Stimulated activated CD4-positive, alpha-beta T cell treated with anti-CD3 and anti-CD28 coated beads, Interleukin-15, amount 100 ng/mL, for 1 hour (primary cell): Measurements from ENCODE around the gene EDN1.
"Not testable (repeated sequence)": the region's sequence is repeated elsewhere in the genome, so short reads cannot be mapped to it uniquely, and the experiment has no call there.

Experiments used
- DNase-seq, 2 donors: peaks; one replicate each; pipeline ENCODE4 v3.0.0-alpha.2; 2020; ENCODE audit warnings: low read depth in 1 of 2, low spot score in 1 of 2

EDN1 gene

DNA sequence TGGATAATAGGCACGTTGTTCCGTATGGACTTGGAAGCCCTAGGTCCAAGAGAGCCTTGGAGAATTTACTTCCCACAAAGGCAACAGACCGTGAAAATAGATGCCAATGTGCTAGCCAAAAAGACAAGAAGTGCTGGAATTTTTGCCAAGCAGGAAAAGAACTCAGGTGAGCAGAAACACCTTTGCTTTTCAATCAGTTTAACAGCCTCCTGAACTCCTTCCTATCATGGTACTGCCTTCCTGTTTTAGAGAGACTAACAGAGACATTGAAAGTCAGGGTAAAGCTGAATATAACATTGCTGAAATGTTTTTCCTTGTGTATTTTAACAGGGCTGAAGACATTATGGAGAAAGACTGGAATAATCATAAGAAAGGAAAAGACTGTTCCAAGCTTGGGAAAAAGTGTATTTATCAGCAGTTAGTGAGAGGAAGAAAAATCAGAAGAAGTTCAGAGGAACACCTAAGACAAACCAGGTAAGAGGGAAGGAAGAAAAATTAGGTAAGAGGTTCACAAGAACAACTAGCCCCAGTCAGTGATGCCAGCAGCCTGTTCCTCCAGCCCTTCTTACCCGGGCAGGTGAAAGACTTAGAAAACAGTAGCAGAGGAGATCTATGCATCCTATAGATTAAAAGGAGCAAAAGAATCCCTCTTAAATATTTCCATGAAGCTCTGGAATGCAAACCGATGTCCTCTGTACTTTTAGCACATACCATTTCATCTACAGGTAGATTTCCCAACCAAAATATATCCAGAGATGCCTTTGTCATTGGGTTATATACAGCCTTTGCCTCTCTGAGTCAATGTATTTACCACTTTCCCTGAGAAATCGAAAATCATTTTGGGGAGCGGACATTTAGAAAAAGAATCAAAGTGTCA is 4.0 kb downstream of the EDN1 start:
- DNase-seq: no peak

DNA sequence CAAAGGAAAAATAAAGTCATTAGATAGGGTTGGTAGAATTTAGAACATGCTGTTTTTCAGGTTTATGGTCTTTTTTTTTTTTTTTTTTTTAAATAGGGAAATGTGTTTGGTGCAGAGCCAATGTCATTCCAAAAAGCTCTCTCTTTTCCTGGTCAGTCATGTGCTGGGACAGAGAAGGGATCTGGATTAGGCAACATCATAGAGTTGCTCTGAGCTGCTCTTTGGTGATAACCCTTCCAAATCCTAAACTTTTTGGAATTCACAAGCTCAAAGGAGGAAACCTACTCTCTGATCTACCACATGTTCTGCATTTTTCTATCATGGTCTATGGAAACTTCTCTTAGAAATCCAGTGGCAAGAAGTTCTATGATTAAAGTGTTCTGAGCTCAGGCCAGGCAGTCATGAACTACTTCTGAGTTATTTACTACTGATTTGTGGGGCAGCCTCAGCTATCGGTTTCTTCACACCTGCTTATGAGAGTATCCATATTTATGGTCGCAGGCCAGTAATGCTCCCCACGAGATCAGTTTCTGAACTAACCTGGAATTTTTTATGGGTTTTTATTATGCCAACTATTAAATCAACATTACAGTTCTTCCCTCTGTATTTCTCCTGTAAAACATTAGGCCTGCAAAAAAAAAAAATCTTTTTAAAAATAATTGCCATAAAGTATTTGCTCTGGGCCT is 4.8 kb downstream of the EDN1 start:
- DNase-seq: no peak

DNA sequence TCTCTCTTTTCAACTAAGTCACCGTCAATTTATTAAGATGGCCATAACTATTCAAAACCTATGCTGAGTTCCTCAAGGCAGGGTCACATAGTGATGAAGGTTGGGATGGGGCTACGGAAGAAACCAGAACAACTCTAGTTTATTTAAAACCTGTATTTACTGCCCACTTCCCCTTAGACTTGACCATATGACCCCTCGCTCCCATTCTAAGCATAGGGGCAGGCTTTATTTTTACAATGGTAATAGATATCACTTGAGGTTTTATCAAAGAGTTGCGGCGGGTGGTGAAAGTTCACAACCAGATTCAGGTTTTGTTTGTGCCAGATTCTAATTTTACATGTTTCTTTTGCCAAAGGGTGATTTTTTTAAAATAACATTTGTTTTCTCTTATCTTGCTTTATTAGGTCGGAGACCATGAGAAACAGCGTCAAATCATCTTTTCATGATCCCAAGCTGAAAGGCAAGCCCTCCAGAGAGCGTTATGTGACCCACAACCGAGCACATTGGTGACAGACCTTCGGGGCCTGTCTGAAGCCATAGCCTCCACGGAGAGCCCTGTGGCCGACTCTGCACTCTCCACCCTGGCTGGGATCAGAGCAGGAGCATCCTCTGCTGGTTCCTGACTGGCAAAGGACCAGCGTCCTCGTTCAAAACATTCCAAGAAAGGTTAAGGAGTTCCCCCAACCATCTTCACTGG is 5.5 kb downstream of the EDN1 start:
- no peak for DNase-seq

- DNase-seq: no peak
Observed at GRCh38 chr6:12296255-12296573, 6.1 kb downstream of the EDN1 start.

DNA sequence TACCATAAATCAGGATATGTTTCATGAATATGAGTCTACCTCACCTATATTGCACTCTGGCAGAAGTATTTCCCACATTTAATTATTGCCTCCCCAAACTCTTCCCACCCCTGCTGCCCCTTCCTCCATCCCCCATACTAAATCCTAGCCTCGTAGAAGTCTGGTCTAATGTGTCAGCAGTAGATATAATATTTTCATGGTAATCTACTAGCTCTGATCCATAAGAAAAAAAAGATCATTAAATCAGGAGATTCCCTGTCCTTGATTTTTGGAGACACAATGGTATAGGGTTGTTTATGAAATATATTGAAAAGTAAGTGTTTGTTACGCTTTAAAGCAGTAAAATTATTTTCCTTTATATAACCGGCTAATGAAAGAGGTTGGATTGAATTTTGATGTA is 6.4 kb downstream of the EDN1 start:
- no peak for DNase-seq

DNA sequence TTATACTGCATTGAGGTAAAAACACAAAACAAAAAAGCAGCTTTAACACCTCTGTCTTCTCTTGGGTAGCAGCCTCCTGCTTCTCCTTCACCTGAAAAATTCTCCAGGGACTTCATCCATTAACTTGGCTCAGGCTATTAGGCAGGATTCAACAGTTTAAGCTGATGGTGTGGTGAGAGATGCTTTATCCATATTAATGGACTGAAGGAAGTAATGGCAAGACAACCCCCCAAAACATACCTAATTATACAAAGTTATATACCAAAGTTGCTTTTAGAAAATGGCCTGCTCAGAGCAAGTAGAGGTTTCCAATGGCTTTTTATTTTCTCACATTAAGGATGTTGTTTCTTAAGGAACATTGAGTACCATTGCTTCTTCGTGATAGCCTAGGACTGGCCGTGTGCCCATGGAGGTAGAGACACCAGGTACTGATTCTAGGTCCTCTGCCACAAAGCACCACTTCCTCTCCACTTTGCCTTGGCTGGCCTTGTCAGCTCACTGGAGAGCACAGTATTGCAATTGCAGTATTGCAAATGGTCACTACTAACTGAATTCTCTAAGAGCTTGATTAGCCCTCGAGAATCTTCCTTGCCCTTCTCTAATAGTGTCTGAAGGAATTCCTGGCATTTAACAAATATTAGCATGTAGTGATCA is 7.3 kb downstream of the EDN1 start:
- DNase-seq: no peak

- DNase-seq: no peak
Observed at GRCh38 chr6:12298017-12298978, 8.1 kb downstream of the EDN1 start.

- no peak for DNase-seq
Observed at GRCh38 chr6:12298995-12299394, 8.8 kb downstream of the EDN1 start.

GRCh38 chr6:12301018-12301417 is 10.9 kb downstream of the EDN1 start:
- no peak for DNase-seq

GRCh38 chr6:12304487-12304886 is 14.3 kb downstream of the EDN1 start:
- no peak for DNase-seq

DNA sequence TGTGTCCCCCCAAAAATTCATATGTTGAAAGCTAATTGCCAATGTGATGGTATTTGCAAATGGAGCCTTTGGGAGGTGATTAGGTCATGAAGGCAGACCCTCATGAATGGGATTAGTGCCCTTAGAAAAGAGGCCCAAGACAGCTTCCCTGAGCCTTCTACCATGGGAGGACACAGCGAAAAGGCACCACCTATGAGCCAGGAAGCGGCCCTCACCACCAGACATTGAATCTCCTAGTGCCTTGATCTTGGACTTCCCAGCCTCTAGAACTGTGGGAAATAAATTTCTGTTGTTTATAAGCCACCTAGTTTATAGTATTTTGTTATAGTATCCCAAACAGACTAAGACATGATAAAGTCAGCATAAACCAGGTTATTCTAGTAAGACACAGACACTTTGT is 18.9 kb downstream of the EDN1 start:
- DNase-seq: no peak

DNA sequence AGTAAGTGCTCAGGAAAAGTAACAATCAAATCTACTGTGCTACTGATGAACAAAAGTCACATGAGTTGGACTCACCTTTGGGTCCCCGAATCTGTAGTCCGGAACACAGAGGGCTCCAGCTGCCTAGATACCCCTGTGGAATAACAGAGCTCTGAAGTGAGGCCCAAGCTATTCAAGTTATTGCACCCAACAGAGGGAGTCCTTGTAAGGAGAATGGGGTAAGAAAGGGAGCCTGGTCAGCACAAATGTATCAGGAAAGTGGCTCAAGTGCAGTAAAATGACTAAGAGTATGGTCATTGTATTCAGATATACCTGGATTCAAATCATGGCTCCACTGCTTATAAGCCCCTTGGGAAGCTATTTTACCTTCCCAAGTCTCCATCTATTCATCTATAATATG is 20.9 kb downstream of the EDN1 start:
- no peak for DNase-seq

- DNase-seq: no peak
Observed at GRCh38 chr6:12312736-12313135, 22.6 kb downstream of the EDN1 start.

GRCh38 chr6:12313306-12313991 is 23.3 kb downstream of the EDN1 start:
- DNase-seq: no peak

GRCh38 chr6:12313992-12314589 is 23.9 kb downstream of the EDN1 start:
- no peak for DNase-seq

GRCh38 chr6:12314751-12315150 is 24.6 kb downstream of the EDN1 start:
- DNase-seq: no peak

DNA sequence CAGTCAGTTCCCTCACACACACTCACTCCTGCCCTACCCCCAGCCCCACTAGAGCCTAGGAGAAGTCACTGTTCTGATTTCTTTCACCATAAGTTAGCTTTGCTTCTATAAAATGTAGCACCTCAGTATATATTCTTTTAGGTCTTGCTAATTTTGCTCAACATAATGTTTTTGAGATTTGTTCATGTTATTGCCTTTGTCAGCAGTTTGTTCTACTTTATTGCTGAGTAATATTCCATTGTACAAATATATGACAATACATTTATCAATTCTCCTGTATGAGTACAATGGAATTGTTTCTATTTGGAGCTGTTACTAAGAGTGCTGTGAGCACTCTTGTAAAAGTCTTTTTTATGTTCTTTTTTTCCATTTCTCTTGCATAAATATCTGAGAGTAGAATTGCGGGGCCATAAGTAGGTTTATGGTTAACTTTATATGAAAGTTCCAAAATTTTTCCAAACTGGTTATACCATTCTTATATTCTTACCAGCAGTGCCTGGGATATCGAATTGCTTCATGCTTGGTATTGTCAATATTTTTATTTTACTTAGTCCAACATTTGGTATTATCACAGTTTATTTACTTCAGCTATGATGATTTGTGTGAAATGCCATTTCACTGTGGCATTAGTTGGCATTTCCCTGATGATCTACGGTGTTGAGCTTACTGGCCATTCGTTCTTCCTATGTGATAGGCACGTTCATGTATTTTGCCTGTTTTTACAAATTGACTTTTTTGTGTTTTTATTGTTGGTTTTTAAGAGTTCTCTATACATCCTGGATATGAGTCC is 25.3 kb downstream of the EDN1 start:
- DNase-seq: no peak

GRCh38 chr6:12318749-12319148 is 28.6 kb downstream of the EDN1 start:
- DNase-seq: no peak

DNA sequence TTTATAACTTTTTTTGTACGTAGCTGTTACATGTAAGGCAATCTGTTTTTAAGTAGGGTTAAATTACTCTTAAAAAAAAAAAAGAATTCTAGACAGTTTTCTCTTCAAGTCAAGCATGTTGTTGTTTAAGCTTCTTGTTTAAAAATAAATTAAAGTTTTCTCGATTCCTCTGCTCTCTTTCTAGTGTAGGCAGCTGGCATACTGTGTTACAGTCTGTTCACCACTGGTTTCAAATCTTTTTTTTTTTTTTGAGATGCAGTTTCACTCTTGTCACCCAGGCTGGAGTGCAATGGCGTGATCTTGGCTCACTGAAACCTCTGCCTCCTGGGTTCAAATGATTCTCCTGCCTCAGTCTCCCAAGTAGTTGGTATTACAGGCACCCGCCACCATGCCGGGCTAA is 29.9 kb downstream of the EDN1 start:
- DNase-seq: not testable (repeated sequence)
